Astrocyte (in vitro differentiated cells and primary cell): ENCODE measurements around the gene PPP1R1B. TPM values are rescaled to one million over a fixed set of nuclear protein-coding genes. Genes with fewer than 3 reads are reported as not detected.
A peak's percentile ranks its signal among the peaks of the same experiment; 100 is the strongest.

Experiments
- DNase-seq: peaks from one replicate; pipeline ENCODE4 v3.0.0-alpha.2; 2010; ENCODE audit warnings: low read depth
- FAIRE-seq: peaks from 2 replicates; lab custom pipeline; 2011; peaks lifted over from hg19 to GRCh38; lab: Jason Lieb, UNC
- H2AFZ ChIP-seq: 2 replicates; pipeline ENCODE4 v1.6.0; 2012; ENCODE audit warnings: low read depth, low read length, inconsistent platforms
- H3K27ac ChIP-seq: 2 replicates; pipeline ENCODE4 v1.5.1; 2011; ENCODE audit warnings: low read depth, low read length, inconsistent platforms
- H3K27me3 ChIP-seq: 2 replicates; pipeline ENCODE4 v1.6.0; 2011; ENCODE audit warnings: low read length, inconsistent platforms; ENCODE audit not compliant: insufficient read depth
- H3K36me3 ChIP-seq: 2 replicates; pipeline ENCODE4 v1.5.1; 2011; ENCODE audit warnings: low read length, inconsistent platforms; ENCODE audit not compliant: insufficient read depth
- H3K4me1 ChIP-seq: 2 replicates; pipeline ENCODE4 v1.5.1; 2011; ENCODE audit warnings: low read length, inconsistent platforms; ENCODE audit not compliant: insufficient read depth
- H3K4me2 ChIP-seq: 2 replicates; pipeline ENCODE4 v1.6.0; 2012; ENCODE audit warnings: low read length, inconsistent platforms
- H3K4me3 ChIP-seq: 2 replicates; pipeline ENCODE4 v1.5.1; 2011; ENCODE audit warnings: low read depth, mild to moderate bottlenecking, low read length, inconsistent platforms; ENCODE audit not compliant: insufficient read depth
- H3K79me2 ChIP-seq: 2 replicates; pipeline ENCODE4 v1.6.0; 2012; ENCODE audit warnings: mild to moderate bottlenecking, low read length, inconsistent platforms; ENCODE audit not compliant: insufficient read depth
- H3K9ac ChIP-seq: 2 replicates; pipeline ENCODE4 v1.6.0; 2012; ENCODE audit warnings: mild to moderate bottlenecking, low read length, inconsistent platforms
- H3K9me3 ChIP-seq: 2 replicates; pipeline ENCODE4 v1.5.1; 2012; ENCODE audit warnings: low read depth, mild to moderate bottlenecking, low read length, inconsistent platforms; ENCODE audit not compliant: insufficient read depth
- H4K20me1 ChIP-seq: 2 replicates; pipeline ENCODE4 v1.6.0; 2012; ENCODE audit warnings: low read length, inconsistent platforms; ENCODE audit not compliant: insufficient read depth
- H3K27ac Mint-ChIP-seq: one replicate; pipeline ENCODE4 v1.8.0; 2021; ENCODE audit warnings: mild to moderate bottlenecking, mixed read lengths; ENCODE audit not compliant: unreplicated experiment
- H3K27me3 Mint-ChIP-seq: one replicate; pipeline ENCODE4 v1.8.0; 2021; ENCODE audit warnings: low read depth, mixed read lengths; ENCODE audit not compliant: unreplicated experiment
- H3K36me3 Mint-ChIP-seq: one replicate; pipeline ENCODE4 v1.8.0; 2021; ENCODE audit warnings: low read depth, mixed read lengths; ENCODE audit not compliant: unreplicated experiment
- H3K4me1 Mint-ChIP-seq: one replicate; pipeline ENCODE4 v1.8.0; 2021; ENCODE audit warnings: low read depth, mixed read lengths; ENCODE audit not compliant: unreplicated experiment
- H3K4me3 Mint-ChIP-seq: one replicate; pipeline ENCODE4 v1.8.0; 2021; ENCODE audit warnings: mild to moderate bottlenecking, moderate library complexity, mixed read lengths; ENCODE audit not compliant: unreplicated experiment
- H3K9me3 Mint-ChIP-seq: one replicate; pipeline ENCODE4 v1.8.0; 2021; ENCODE audit warnings: mild to moderate bottlenecking, mixed read lengths; ENCODE audit not compliant: unreplicated experiment
- CTCF ChIP-seq: IDR thresholded peaks from 2 replicates; pipeline ENCODE4 v1.5.1; 2011; ENCODE audit warnings: low read depth, mild to moderate bottlenecking, inconsistent platforms, low read length, moderate library complexity; ENCODE audit not compliant: insufficient read depth
- EZH2 ChIP-seq: IDR thresholded peaks from 2 replicates; pipeline ENCODE4 v1.6.1; 2012; ENCODE audit warnings: mild to moderate bottlenecking, low read length, inconsistent platforms; ENCODE audit not compliant: insufficient read depth
- total RNA-seq: library from RNA; stranded (reverse); gene quantifications from 2 replicates; pipeline ENCODE4 v1.2.1, GENCODE V29; 2021

PPP1R1B gene
- total RNA-seq, 1 donor from 2014 or later = 0.39 TPM

- H3K4me3 ChIP-seq = no peak overlapping the region
- H3K36me3 Mint-ChIP-seq = peaks cover 3% of the 10 kb centered on the region
- peaks cover 1% of the 10 kb centered on the region for H3K4me1 Mint-ChIP-seq
- no peaks in the 10 kb centered on the region for H3K36me3 ChIP-seq
- H3K4me3 Mint-ChIP-seq = no peak overlapping the region
- peaks cover 93% of the 10 kb centered on the region for H3K27me3 ChIP-seq
- no peaks in the 10 kb centered on the region for H3K4me1 ChIP-seq
- no peak for FAIRE-seq
- H3K4me2 ChIP-seq = no peak overlapping the region
- no peak overlapping the region for H3K9ac ChIP-seq
- no peak for TF ChIP-seq CTCF
- peak; percentile 95 for TF ChIP-seq EZH2
- no peak overlapping the region for H2AFZ ChIP-seq
- H3K27ac ChIP-seq = no peak overlapping the region
- peaks cover 31% of the 10 kb centered on the region for H4K20me1 ChIP-seq
- DNase-seq = no peak
- H3K9me3 ChIP-seq = no peaks in the 10 kb centered on the region
- H3K79me2 ChIP-seq = no peaks in the 10 kb centered on the region
- peaks cover 4% of the 10 kb centered on the region for H3K9me3 Mint-ChIP-seq
- no peak overlapping the region for H3K27ac Mint-ChIP-seq
- H3K27me3 Mint-ChIP-seq = peaks cover 91% of the 10 kb centered on the region
Observed at GRCh38 chr17:39599004-39599664, 27.6 kb upstream of the PPP1R1B start.

GRCh38 chr17:39599665-39600231 is 27.0 kb upstream of the PPP1R1B start:
- H3K79me2 ChIP-seq = no peaks in the 10 kb centered on the region
- H3K27ac Mint-ChIP-seq = no peak overlapping the region
- DNase-seq = no peak
- no peak overlapping the region for H3K4me3 Mint-ChIP-seq
- H3K4me1 Mint-ChIP-seq = peaks cover 1% of the 10 kb centered on the region
- no peak for FAIRE-seq
- peaks cover 94% of the 10 kb centered on the region for H3K27me3 ChIP-seq
- no peaks in the 10 kb centered on the region for H3K4me1 ChIP-seq
- H3K27me3 Mint-ChIP-seq = peaks cover 88% of the 10 kb centered on the region
- H3K4me3 ChIP-seq = no peak overlapping the region
- H3K4me2 ChIP-seq = no peak overlapping the region
- TF ChIP-seq EZH2 = peak; percentile 70
- no peak for TF ChIP-seq CTCF
- peaks cover 3% of the 10 kb centered on the region for H3K36me3 Mint-ChIP-seq
- H3K27ac ChIP-seq = no peak overlapping the region
- H3K9ac ChIP-seq = no peak overlapping the region
- H2AFZ ChIP-seq = no peak overlapping the region
- no peaks in the 10 kb centered on the region for H3K36me3 ChIP-seq
- peaks cover 4% of the 10 kb centered on the region for H3K9me3 Mint-ChIP-seq
- no peaks in the 10 kb centered on the region for H3K9me3 ChIP-seq
- H4K20me1 ChIP-seq = peaks cover 31% of the 10 kb centered on the region
